Measurements from ENCODE around the gene AMBRA1.

Gene AMBRA1

GRCh38 chr11:46574656-46575055 is 19.2 kb downstream of the AMBRA1 start:
- no peak for DNase-seq (ENCODE audit: low read depth in 2 of 2, low spot score in 1 of 2)

DNA sequence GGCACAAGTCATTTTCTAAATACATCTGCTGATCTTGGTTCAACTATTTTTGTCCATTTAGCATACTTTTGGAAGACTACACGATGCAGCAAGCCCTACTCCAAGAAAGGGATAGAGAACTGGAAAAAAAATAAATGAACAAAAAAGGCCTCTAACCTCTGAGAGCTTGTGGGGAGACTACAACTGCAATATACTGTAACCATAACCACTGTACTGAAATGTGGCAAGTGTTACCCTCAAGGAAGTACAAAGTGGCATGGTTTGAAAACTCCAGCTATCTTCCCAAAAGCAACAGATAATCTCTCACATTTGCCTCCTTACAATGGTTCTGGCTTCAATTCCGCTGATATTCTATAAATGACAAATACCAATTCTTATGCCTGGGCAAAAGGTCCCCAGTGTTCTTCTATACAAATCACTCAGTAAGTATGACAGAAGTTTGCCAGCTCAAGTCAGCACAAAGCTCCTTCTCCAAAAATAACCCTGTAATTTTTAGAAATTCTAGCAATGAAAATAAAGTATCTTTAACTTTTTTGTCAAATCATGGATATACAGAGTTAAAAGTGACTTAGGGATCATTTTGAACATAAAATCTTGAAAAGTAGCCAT is 22.9 kb downstream of the AMBRA1 start:
- no peak for DNase-seq (ENCODE audit: low read depth in 2 of 2, low spot score in 1 of 2)

DNA sequence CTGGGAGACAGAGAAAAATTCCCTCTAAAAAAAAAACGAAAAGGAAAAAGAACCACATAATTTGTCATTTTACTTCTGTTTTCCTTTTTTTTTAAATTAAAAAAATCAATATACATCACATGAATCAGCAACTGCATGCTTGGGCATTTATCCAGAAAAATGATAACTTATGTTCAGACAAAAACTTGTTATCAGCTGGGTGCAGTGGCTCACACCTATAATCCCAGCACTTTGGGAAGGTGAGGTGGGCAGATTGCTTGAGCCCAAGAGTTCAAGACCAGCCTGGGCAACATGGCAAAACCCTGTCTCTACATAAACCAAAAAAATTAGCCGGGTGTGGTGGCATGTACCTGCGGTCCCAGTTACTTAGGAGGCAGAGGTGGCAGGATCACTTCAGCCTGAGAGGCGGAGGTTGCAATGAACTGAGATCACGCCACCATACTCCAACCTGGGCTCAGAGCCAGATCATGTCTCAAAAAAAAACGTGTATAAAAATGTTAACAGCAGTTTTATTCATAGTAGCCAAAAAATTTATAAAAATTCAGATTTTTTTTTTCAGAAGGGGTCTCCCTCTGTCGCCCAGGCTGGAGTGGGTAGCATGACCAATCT is 28.5 kb downstream of the AMBRA1 start:
- no peak for DNase-seq (ENCODE audit: low read depth in 2 of 2, low spot score in 1 of 2)

DNA sequence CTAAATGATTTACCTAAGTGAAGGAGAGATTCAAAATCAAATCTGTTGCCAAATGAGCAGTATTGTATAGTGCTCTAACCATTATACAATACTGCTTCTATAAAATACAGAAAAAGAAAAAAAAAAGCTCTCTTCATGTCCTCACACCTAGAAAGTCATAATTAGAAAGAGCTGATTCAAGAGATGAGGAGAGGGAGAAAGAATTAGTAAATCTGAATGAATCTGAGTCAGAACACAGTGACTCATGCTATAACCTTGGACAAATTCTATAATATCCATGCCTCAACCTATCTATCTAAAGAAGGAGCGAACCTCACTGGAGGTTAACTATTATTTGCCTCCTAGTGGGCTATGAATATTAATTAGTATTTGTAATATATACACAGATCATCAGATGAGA is 29.4 kb downstream of the AMBRA1 start:
- no peak for DNase-seq (ENCODE audit: low read depth in 2 of 2, low spot score in 1 of 2)

GRCh38 chr11:46562527-46562926 is 31.3 kb downstream of the AMBRA1 start:
- DNase-seq (ENCODE audit: low read depth in 2 of 2, low spot score in 1 of 2) = no peak

GRCh38 chr11:46560300-46560991 is 33.4 kb downstream of the AMBRA1 start:
- no peak for DNase-seq (ENCODE audit: low read depth in 2 of 2, low spot score in 1 of 2)

DNA sequence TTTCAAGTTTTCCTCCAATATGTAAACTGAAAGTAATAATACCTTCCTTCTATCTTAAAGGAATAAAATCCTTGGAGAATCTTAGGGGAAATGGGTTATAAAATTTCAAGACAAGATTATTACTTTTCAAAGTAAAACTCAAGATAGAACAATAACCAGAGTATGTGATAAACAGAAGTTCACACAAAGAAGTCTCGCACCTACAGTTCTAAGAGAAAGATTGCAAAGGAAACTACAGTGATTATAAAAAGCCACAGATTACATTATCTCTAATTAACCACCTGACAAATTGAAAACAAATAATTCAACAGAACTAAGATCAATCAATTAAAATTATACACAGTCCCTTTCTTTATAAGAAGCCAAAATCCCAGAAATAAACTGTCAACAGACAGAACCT is 34.0 kb downstream of the AMBRA1 start:
- DNase-seq (ENCODE audit: low read depth in 2 of 2, low spot score in 1 of 2) = no peak

- no peak for DNase-seq (ENCODE audit: low read depth in 2 of 2, low spot score in 1 of 2)
These were observed 36.1 kb downstream of the AMBRA1 start for GRCh38 chr11:46557684-46558151.

- no peak for DNase-seq (ENCODE audit: low read depth in 2 of 2, low spot score in 1 of 2)
These were observed 38.4 kb downstream of the AMBRA1 start for GRCh38 chr11:46555267-46556054.

- DNase-seq (ENCODE audit: low read depth in 2 of 2, low spot score in 1 of 2) = no peak
These were observed 39.3 kb downstream of the AMBRA1 start for GRCh38 chr11:46554213-46555147.

DNA sequence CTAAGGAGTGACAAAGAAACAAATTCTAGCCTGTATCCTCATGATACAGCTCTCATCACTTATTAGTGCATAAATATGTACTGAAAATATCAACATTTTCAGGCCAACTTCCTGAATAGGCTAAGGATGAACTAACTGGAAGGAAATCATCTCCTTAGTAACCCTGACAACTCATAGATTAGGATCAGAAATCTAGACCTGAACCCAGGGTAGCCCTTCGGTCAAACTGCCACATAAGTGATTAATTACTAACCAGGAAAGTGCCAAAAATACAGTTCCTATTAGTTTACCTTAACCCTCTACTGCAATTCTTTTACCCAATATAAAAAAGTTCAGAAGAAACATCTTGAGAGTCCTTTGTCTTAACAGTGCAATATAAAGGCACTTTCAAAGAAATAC is 40.0 kb downstream of the AMBRA1 start:
- no peak for DNase-seq (ENCODE audit: low read depth in 2 of 2, low spot score in 1 of 2)

DNA sequence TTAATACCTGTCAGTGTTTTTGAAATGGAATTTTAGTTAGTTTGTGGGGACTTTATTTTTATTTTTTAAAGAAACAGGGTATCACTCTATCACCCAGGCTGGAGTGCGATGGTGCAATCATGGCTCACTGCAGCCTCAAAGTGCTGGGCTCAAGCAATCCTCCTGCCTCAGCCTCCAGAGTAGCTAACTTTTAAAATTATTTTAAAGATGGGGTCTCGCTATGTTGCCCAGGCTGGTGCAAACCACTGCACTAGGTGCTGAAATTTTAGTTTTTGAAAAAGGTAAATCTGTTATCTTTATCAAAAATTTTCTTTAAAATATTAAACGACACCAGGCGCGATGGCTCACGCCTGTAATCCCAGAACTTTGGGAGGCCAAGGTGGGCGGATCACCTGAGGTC is 42.6 kb downstream of the AMBRA1 start:
- DNase-seq (ENCODE audit: low read depth in 2 of 2, low spot score in 1 of 2) = no peak

- DNase-seq (ENCODE audit: low read depth in 2 of 2, low spot score in 1 of 2) = no peak
These were observed 46.2 kb downstream of the AMBRA1 start for GRCh38 chr11:46547579-46547978.

DNA sequence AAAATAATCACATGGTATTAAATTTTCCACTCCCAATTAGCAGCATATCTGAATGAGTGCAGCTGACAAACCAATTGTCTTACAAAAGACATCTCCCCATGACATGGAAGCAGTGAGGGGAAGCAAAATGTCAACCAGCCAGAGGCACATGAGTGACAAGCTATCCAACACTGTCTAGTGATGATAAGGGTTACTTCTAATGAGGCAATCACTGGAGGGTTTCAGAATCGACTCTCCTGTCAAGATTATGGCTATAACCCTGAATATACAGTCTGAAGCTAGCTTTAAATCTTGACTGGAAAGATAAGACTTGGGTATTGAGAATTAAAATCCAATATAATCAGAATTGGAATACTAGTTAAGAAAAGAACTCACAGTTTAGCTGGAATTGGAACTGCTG is 50.3 kb downstream of the AMBRA1 start:
- DNase-seq (ENCODE audit: low read depth in 2 of 2, low spot score in 1 of 2) = no peak

- no peak for DNase-seq (ENCODE audit: low read depth in 2 of 2, low spot score in 1 of 2)
These were observed 52.0 kb downstream of the AMBRA1 start for GRCh38 chr11:46541593-46542371.

- DNase-seq (ENCODE audit: low read depth in 2 of 2, low spot score in 1 of 2) = no peak
These were observed 53.0 kb downstream of the AMBRA1 start for GRCh38 chr11:46540807-46541206.

DNA sequence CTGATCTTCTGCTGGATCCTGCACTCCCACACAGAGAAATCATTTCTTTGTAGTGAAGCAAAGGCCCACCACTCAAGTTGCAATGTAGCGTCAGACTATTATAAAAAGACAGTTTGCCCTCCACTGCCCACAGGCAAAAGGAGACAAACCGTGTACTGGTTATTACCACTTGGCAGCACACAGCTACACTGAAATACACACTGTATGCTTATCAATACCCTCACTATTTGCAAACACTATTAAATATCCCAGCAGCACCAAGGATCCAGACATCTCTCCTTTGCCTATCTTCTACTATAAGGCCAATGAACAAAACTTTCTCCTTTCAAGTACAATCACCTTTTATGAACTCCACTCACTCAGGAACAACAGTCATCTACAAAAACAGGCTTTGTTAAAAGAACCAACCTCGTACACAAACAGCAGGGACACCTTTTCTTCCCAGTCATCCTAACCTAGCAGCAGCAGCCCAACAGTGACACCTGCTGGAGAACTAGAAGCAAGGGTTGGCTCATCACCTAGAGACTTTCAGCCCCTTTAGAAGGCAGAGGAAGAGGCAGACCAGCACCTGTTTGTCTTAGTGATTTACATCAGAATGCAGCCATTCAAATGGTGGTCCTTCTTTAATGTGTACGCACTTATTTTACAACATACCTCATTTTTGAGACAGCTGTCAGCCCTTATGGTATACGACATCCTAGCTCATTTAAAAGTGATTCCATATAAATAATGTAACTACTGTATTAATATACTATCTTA is 56.1 kb downstream of the AMBRA1 start:
- DNase-seq (ENCODE audit: low read depth in 2 of 2, low spot score in 1 of 2) = peak; percentile 11 to 18

DNA sequence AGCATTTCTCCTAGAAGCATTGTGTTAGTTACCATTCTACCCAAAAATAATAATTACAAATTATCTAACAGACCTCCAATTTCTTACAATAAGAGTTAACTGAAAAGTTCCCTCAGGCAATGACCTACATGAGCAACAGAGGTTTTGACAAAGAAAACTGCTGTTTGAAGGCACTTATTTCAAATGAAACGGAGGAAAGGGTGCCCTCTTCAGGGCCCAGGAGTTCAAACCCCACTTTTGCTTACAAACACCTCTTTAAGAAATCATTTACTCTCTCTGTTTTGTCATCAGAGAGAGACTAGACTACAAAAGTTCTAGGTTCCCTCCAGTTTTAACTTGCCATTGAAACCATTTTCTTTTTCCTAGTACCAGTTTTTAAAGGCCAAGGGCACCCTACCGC is 56.7 kb downstream of the AMBRA1 start:
- DNase-seq (ENCODE audit: low read depth in 2 of 2, low spot score in 1 of 2) = no peak

DNA sequence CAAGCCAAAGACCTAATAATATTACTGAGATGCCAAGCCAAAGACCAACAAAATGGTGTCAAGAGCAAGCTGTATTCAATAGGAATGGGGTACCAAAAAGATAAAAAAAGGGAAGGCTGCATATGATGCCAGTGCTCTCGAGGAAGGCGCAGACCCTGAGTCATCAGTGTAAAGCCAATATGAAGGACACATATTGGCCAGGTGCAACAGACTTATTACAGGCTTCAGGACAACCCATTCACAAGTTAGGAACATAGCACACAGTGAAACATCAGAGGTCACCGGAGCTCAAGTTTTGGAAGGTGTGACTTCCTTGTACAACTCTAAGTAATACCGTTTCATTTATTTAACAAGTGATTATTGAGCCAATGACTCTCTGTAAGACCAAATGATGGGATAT is 58.1 kb downstream of the AMBRA1 start:
- no peak for DNase-seq (ENCODE audit: low read depth in 2 of 2, low spot score in 1 of 2)
